HL-60 (cell line): Measurements from ENCODE around the gene CTTNBP2NL.

Experiments used
- GABPA ChIP-seq: IDR thresholded peaks from 2 replicates; pipeline ENCODE4 v1.6.1; 2012; ENCODE audit warnings: low read depth
- POLR2AphosphoS5 ChIP-seq: IDR thresholded peaks from 2 replicates; pipeline ENCODE4 v1.6.1; 2012; ENCODE audit warnings: low read depth
- SPI1 ChIP-seq: IDR thresholded peaks from 2 replicates; pipeline ENCODE4 v1.6.1; 2012; ENCODE audit warnings: low read depth, mild to moderate bottlenecking, borderline replicate concordance
- TF ChIP-seq, protein P1 (sequence below): IDR thresholded peaks from one replicate; pipeline ENCODE4 v1.5.1; 2011; ENCODE audit warnings: low read length, control low read depth, inconsistent platforms; ENCODE audit not compliant: insufficient read depth
- TF ChIP-seq, protein P2 (sequence below): IDR thresholded peaks from 2 replicates; pipeline ENCODE4 v1.6.1; 2012; ENCODE audit warnings: low read depth; ENCODE audit not compliant: insufficient replicate concordance

DNA sequence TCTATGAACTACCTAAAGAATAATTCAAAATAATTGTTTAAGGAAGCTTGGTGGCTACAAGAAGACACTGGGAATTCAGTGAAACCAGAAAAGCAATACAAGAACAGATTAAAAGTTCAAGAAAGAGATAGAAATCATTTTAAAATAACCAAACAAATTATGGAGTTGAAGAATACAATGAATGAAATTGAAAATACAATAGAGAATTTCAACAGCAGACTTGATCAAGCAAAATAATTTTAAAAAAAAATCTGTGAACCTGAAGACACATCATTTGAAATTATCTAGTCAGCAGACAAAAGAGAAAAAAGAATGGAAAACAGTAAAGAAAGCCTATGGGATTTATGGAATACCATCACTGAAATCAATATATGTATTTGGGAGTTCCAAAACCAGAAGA, 81.5 kb downstream of the CTTNBP2NL start:
- TF ChIP-seq, protein P1, sequence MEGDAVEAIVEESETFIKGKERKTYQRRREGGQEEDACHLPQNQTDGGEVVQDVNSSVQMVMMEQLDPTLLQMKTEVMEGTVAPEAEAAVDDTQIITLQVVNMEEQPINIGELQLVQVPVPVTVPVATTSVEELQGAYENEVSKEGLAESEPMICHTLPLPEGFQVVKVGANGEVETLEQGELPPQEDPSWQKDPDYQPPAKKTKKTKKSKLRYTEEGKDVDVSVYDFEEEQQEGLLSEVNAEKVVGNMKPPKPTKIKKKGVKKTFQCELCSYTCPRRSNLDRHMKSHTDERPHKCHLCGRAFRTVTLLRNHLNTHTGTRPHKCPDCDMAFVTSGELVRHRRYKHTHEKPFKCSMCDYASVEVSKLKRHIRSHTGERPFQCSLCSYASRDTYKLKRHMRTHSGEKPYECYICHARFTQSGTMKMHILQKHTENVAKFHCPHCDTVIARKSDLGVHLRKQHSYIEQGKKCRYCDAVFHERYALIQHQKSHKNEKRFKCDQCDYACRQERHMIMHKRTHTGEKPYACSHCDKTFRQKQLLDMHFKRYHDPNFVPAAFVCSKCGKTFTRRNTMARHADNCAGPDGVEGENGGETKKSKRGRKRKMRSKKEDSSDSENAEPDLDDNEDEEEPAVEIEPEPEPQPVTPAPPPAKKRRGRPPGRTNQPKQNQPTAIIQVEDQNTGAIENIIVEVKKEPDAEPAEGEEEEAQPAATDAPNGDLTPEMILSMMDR = no peak
- TF ChIP-seq, protein P2, sequence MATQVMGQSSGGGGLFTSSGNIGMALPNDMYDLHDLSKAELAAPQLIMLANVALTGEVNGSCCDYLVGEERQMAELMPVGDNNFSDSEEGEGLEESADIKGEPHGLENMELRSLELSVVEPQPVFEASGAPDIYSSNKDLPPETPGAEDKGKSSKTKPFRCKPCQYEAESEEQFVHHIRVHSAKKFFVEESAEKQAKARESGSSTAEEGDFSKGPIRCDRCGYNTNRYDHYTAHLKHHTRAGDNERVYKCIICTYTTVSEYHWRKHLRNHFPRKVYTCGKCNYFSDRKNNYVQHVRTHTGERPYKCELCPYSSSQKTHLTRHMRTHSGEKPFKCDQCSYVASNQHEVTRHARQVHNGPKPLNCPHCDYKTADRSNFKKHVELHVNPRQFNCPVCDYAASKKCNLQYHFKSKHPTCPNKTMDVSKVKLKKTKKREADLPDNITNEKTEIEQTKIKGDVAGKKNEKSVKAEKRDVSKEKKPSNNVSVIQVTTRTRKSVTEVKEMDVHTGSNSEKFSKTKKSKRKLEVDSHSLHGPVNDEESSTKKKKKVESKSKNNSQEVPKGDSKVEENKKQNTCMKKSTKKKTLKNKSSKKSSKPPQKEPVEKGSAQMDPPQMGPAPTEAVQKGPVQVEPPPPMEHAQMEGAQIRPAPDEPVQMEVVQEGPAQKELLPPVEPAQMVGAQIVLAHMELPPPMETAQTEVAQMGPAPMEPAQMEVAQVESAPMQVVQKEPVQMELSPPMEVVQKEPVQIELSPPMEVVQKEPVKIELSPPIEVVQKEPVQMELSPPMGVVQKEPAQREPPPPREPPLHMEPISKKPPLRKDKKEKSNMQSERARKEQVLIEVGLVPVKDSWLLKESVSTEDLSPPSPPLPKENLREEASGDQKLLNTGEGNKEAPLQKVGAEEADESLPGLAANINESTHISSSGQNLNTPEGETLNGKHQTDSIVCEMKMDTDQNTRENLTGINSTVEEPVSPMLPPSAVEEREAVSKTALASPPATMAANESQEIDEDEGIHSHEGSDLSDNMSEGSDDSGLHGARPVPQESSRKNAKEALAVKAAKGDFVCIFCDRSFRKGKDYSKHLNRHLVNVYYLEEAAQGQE = no peak
- TF ChIP-seq POLR2AphosphoS5 (no peak), SPI1 (no peak), GABPA (no peak)
